HepG2 (cell line): ENCODE results near the gene TPX2. TPM values are rescaled to one million over a fixed set of nuclear protein-coding genes. Genes with fewer than 3 reads are reported as not detected.

Experiments used
- BCL6 ChIP-seq: IDR thresholded peaks from 2 replicates; pipeline ENCODE4 v1.6.1; 2016; ENCODE audit warnings: missing genetic modification reagents, missing compliant biosample characterization
- BCLAF1 ChIP-seq: fragments of 450-650 bp; IDR thresholded peaks from 2 replicates; pipeline ENCODE4 v1.6.1; 2017; ENCODE audit warnings: mild to moderate bottlenecking
- CC2D1A ChIP-seq: sonication (generic); formaldehyde crosslinking; IDR thresholded peaks from 2 replicates; pipeline ENCODE4 v1.8.1; 2023; ENCODE audit warnings: mild to moderate bottlenecking, missing genetic modification reagents
- HDAC6 ChIP-seq: fragments of 200-600 bp; sonication (generic); IDR thresholded peaks from 2 replicates; pipeline ENCODE4 v1.7.0; 2017; ENCODE audit warnings: mild to moderate bottlenecking, antibody characterized with exemption, low read length, low read depth
- KDM6A ChIP-seq: IDR thresholded peaks from 2 replicates; pipeline ENCODE4 v1.6.1; 2016; ENCODE audit warnings: low read depth
- KLF16 ChIP-seq, 2 experiments: sonication (generic) in 1 of 2; formaldehyde crosslinking in 1 of 2; IDR thresholded peaks; 2 replicates each; pipeline versions ENCODE4 v1.6.1 to v1.8.0; 2016 to 2023; ENCODE audit warnings: missing genetic modification reagents in 2 of 2, missing compliant biosample characterization in 1 of 2
- MXD3 ChIP-seq: IDR thresholded peaks from 2 replicates; pipeline ENCODE4 v1.6.1; 2016; ENCODE audit warnings: mild to moderate bottlenecking, missing biosample characterization, missing genetic modification reagents
- NONO ChIP-seq, 2 experiments: fragments of 450-650 bp in 1 of 2; sonication (generic) in 1 of 2; formaldehyde crosslinking in 1 of 2; IDR thresholded peaks in 1 of 2; conservative IDR thresholded peaks in 1 of 2; 2 replicates each; pipeline versions ENCODE4 v1.6.1 to v1.8.0; 2017 to 2022; ENCODE audit warnings: mild to moderate bottlenecking in 1 of 2, missing genetic modification reagents in 1 of 2, moderate library complexity in 1 of 2
- POGK ChIP-seq: sonication (generic); formaldehyde crosslinking; conservative IDR thresholded peaks from 2 replicates; pipeline ENCODE4 v1.8.0; 2022; ENCODE audit warnings: mild to moderate bottlenecking, moderate library complexity, missing genetic modification reagents
- SALL2 ChIP-seq: sonication (generic); formaldehyde crosslinking; IDR thresholded peaks from 2 replicates; pipeline ENCODE4 v1.8.1; 2023; ENCODE audit warnings: mild to moderate bottlenecking, missing genetic modification reagents, inconsistent platforms
- SP1 ChIP-seq, 2 experiments: fragments of 450-650 bp in 1 of 2; sonication (generic) in 1 of 2; formaldehyde crosslinking in 1 of 2; IDR thresholded peaks; 2 replicates each; pipeline versions ENCODE4 v1.4.0 to v1.6.1; 2016 to 2020; ENCODE audit warnings: missing genetic modification reagents in 1 of 2
- TMF1 ChIP-seq: sonication (generic); formaldehyde crosslinking; IDR thresholded peaks from 2 replicates; pipeline ENCODE4 v1.8.1; 2022; ENCODE audit warnings: low read depth, missing genetic modification reagents
- TP53 ChIP-seq: sonication (generic); formaldehyde crosslinking; conservative IDR thresholded peaks from 2 replicates; pipeline ENCODE4 v1.4.0; 2020; ENCODE audit warnings: missing genetic modification reagents
- ZFP36 ChIP-seq: fragments of 150-350 bp; IDR thresholded peaks from 2 replicates; pipeline ENCODE4 v1.6.1; 2018; ENCODE audit warnings: borderline replicate concordance, low read length, low read depth; ENCODE audit not compliant: partially characterized antibody
- ZFP62 ChIP-seq: sonication (generic); formaldehyde crosslinking; IDR thresholded peaks from 2 replicates; pipeline ENCODE4 v1.4.0; 2020; ENCODE audit warnings: missing genetic modification reagents
- ZNF597 ChIP-seq: sonication (generic); formaldehyde crosslinking; IDR thresholded peaks from 2 replicates; pipeline ENCODE4 v1.5.0; 2020; ENCODE audit warnings: missing genetic modification reagents
- ZNF766 ChIP-seq: sonication (generic); formaldehyde crosslinking; IDR thresholded peaks from 2 replicates; pipeline ENCODE4 v1.5.0; 2020; ENCODE audit warnings: missing genetic modification reagents, borderline replicate concordance
- ZNF770 ChIP-seq: sonication (generic); formaldehyde crosslinking; IDR thresholded peaks from 2 replicates; pipeline ENCODE4 v1.5.0; 2020; ENCODE audit warnings: mild to moderate bottlenecking, missing genetic modification reagents
- polyA plus RNA-seq, 8 experiments: library from polyadenylated mRNA; depleted of rRNA in 3 of 8; stranded (reverse) in 7 of 8; unstranded in 1 of 8; fragments of >200 nt; fragmentation: Illumina TruSeq in 4 of 8; extraction: Trizol in 4 of 8; gene quantifications; 2 replicates each; pipeline versions ENCODE4 v1.2.1 to v1.2.3, GENCODE V29; 2011 to 2016; ENCODE audit warnings: low read depth in 4 of 8, missing spikeins in 1 of 8, mixed read lengths in 1 of 8; ENCODE audit not compliant: insufficient read depth in 1 of 8
- total RNA-seq, 5 experiments: library from RNA; depleted of rRNA; stranded (reverse); fragments of >200 nt; fragmentation: Illumina TruSeq; extraction: Trizol; gene quantifications; 2 replicates each; pipeline ENCODE4 v1.2.3, GENCODE V29; 2016; ENCODE audit warnings: low read depth in 1 of 5

TPX2 gene
- total and polyA plus RNA-seq, 2 of the 13 experiments (the other 11 are each of a cell fraction or from before 2014, with no cell fraction given), result 34.3 to 124 TPM

GRCh38 chr20:31835977-31836852 lies 97.1 kb downstream of the TPX2 start (continued):
- TF ChIP-seq BCLAF1 (no peak), TMF1 (no peak), ZFP62 (no peak), TP53 (CRISPR knock-in tag) (0 out of 2 replicates have a peak, but pooled peaks have one; percentile 56), NONO (IDR thresholded peaks at IDR 0.05) (no peak), NONO (CRISPR knock-in tag; conservative IDR thresholded peaks at IDR 0.05) (no peak), SALL2 (no peak), ZNF766 (CRISPR knock-in tag) (no peak), KLF16 (CRISPR knock-in tag; IDR thresholded peaks at IDR 0.05) (peak in 1 of 2 experiments; percentile 41; a peak in 1 of 4 replicates), CC2D1A (CRISPR knock-in tag) (no peak), ZFP36 (no peak), HDAC6 (no peak), BCL6 (CRISPR knock-in tag) (no peak), SP1 (IDR thresholded peaks at IDR 0.05) (no peak), SP1 (CRISPR knock-in tag; IDR thresholded peaks at IDR 0.05) (no peak), ZNF770 (no peak), MXD3 (CRISPR knock-in tag) (peak; percentile 20; the same call in 1 of the 2 replicates), KDM6A (CRISPR knock-in tag) (peak; percentile 61; the same call in 1 of the 2 replicates), POGK (CRISPR knock-in tag) (no peak), ZNF597 (CRISPR knock-in tag) (no peak)
